HCT116 (cell line): ENCODE measurements around the gene G6PC3. TPM values are rescaled to one million over a fixed set of nuclear protein-coding genes. Genes with fewer than 3 reads are reported as not detected.

Source experiments
- ATAC-seq: fragments of 200-7000 bp; cut with Tn5 transposase; 2 replicates; pipeline ENCODE4 v1.9.1; 2020; ENCODE audit warnings: mild to moderate bottlenecking, moderate library complexity
- BruUV-seq: library from RNA; stranded (reverse); fragments of 400-500 nt; replicated peaks from 2 replicates; lab custom pipeline; 2021; lab: Mats Ljungman, UMichigan
- CTCF ChIA-PET: fragments of 300-600 bp; sonication (Branson Sonifier 250); formaldehyde crosslinking; loops from one replicate; lab custom pipeline; 2021; ENCODE audit warnings: antibody characterized with exemption; lab: Charles Lee
- POLR2A ChIA-PET: fragments of 300-600, 350-600 bp; sonication (Branson Sonifier 250); formaldehyde crosslinking; loops from one replicate; lab custom pipeline; 2021; ENCODE audit warnings: antibody characterized with exemption; lab: Charles Lee
- RAD21 ChIA-PET, 2 experiments: fragments of 300-600 bp; sonication (Branson Sonifier 250); formaldehyde crosslinking; loops; one replicate each; lab custom pipeline; 2023; ENCODE audit warnings: low total read pairs in 2 of 2; ENCODE audit not compliant: uncharacterized antibody in 2 of 2, unreplicated experiment in 2 of 2, low non-redundant PET in 1 of 2; lab: Charles Lee
- DNase-seq: peaks from one replicate; pipeline ENCODE4 v3.0.0-alpha.2; 2010; ENCODE audit warnings: low read depth, low spot score
- H2AFZ ChIP-seq: fragments of 200-600 bp; shearing (Covaris generic), sonication (generic); 2 replicates; pipeline ENCODE4 v1.6.1; 2017; ENCODE audit warnings: low read depth, mixed run types, mixed read lengths, antibody characterized with exemption, low read length; ENCODE audit not compliant: poor library complexity, severe bottlenecking
- H3K27ac ChIP-seq: 2 replicates; pipeline ENCODE4 v1.5.1; 2012; ENCODE audit warnings: low read depth, low read length
- H3K27me3 ChIP-seq: fragments of 200-600 bp; sonication (generic); 2 replicates; pipeline ENCODE4 v1.6.1; 2016; ENCODE audit warnings: mixed run types, low read length, mixed read lengths; ENCODE audit not compliant: insufficient read depth
- H3K36me3 ChIP-seq, 2 experiments: fragments of 200-500 bp in 1 of 2; fragments of 200-600 bp in 1 of 2; sonication (Bioruptor generic) in 1 of 2; sonication (generic) in 1 of 2; 2 replicates each; pipeline versions ENCODE4 v1.5.1 to v1.6.1; 2014 to 2016; ENCODE audit warnings: low read length in 2 of 2, inconsistent platforms in 1 of 2, mixed read lengths in 1 of 2, mixed run types in 1 of 2; ENCODE audit not compliant: insufficient read depth in 2 of 2, control insufficient read depth in 1 of 2
- H3K4me1 ChIP-seq, 2 experiments: fragments of 200-600 bp in 1 of 2; sonication (generic) in 1 of 2; 2 replicates each; pipeline versions ENCODE4 v1.5.1 to v1.6.1; 2012 to 2017; ENCODE audit warnings: low read length in 2 of 2, inconsistent platforms in 1 of 2, mild to moderate bottlenecking in 1 of 2, mixed read lengths in 1 of 2, mixed run types in 1 of 2, moderate library complexity in 1 of 2; ENCODE audit not compliant: insufficient read depth in 2 of 2, control insufficient read depth in 1 of 2
- H3K4me2 ChIP-seq: fragments of 200-600 bp; sonication (generic); 2 replicates; pipeline ENCODE4 v1.6.1; 2017; ENCODE audit warnings: mixed run types, low read length, mixed read lengths
- H3K4me3 ChIP-seq, 2 experiments: fragments of 200-600 bp in 1 of 2; sonication (generic) in 1 of 2; replicated peaks in 1 of 2; 2 replicates each; pipeline ENCODE4 v1.5.1; 2011 to 2016; ENCODE audit warnings: low read length in 2 of 2, control low read depth in 1 of 2, low read depth in 1 of 2, mild to moderate bottlenecking in 1 of 2, mixed read lengths in 1 of 2, mixed run types in 1 of 2
- H3K79me2 ChIP-seq: fragments of 200-600 bp; sonication (generic); 2 replicates; pipeline ENCODE4 v1.6.1; 2017; ENCODE audit warnings: mild to moderate bottlenecking, mixed run types, low read length, moderate library complexity, mixed read lengths; ENCODE audit not compliant: insufficient read depth
- H3K9ac ChIP-seq: fragments of 200-600 bp; sonication (generic); 2 replicates; pipeline ENCODE4 v1.6.1; 2016; ENCODE audit warnings: low read length, mixed read lengths
- H3K9me2 ChIP-seq: fragments of 200-600 bp; sonication (generic), shearing (Covaris generic); 2 replicates; pipeline ENCODE4 v1.6.1; 2017; ENCODE audit warnings: mixed run types, mild to moderate bottlenecking, moderate library complexity; ENCODE audit not compliant: insufficient read depth
- H3K9me3 ChIP-seq, 2 experiments: fragments of 200-500 bp in 1 of 2; fragments of 200-600 bp in 1 of 2; sonication (Bioruptor generic) in 1 of 2; sonication (generic) in 1 of 2; 2 replicates each; pipeline ENCODE4 v1.6.1; 2014 to 2017; ENCODE audit warnings: low read length in 2 of 2, mixed read lengths in 2 of 2, inconsistent platforms in 1 of 2, low read depth in 1 of 2, mild to moderate bottlenecking in 1 of 2, mixed run types in 1 of 2, moderate library complexity in 1 of 2; ENCODE audit not compliant: control insufficient read depth in 1 of 2, insufficient read depth in 1 of 2
- H4K20me1 ChIP-seq: fragments of 200-600 bp; sonication (generic), shearing (Covaris generic); 2 replicates; pipeline ENCODE4 v1.6.1; 2017; ENCODE audit warnings: mixed run types, mild to moderate bottlenecking, moderate library complexity; ENCODE audit not compliant: insufficient read depth
- CBX3 ChIP-seq: IDR thresholded peaks from 2 replicates; pipeline ENCODE4 v1.6.1; 2012; ENCODE audit warnings: low read depth
- CEBPB ChIP-seq: IDR thresholded peaks from 2 replicates; pipeline ENCODE4 v1.6.1; 2012; ENCODE audit warnings: low read depth
- EZH2 ChIP-seq: fragments of 200-600 bp; sonication (generic); IDR thresholded peaks from 2 replicates; pipeline ENCODE4 v1.6.1; 2017; ENCODE audit warnings: antibody characterized with exemption, mixed run types
- EZH2phosphoT487 ChIP-seq: fragments of 200-600 bp; IDR thresholded peaks from 2 replicates; pipeline ENCODE4 v1.6.1; 2018; ENCODE audit warnings: antibody characterized with exemption, borderline replicate concordance
- FOSL1 ChIP-seq: IDR thresholded peaks from 2 replicates; pipeline ENCODE4 v1.6.1; 2012; ENCODE audit warnings: low read depth
- JUND ChIP-seq: IDR thresholded peaks from 2 replicates; pipeline ENCODE4 v1.6.1; 2012
- POLR2AphosphoS5 ChIP-seq: IDR thresholded peaks from 2 replicates; pipeline ENCODE4 v1.6.1; 2011; ENCODE audit warnings: mild to moderate bottlenecking, low read depth, low read length, moderate library complexity
- RAD21 ChIP-seq: IDR thresholded peaks from 2 replicates; pipeline ENCODE4 v1.6.1; 2012; ENCODE audit warnings: low read depth, mild to moderate bottlenecking
- SIN3A ChIP-seq: IDR thresholded peaks from 2 replicates; pipeline ENCODE4 v1.6.1; 2012; ENCODE audit warnings: low read depth
- ZFX ChIP-seq: fragments of 450-650 bp; IDR thresholded peaks from 2 replicates; pipeline ENCODE4 v1.6.1; 2017
- ZNF274 ChIP-seq: fragments of 200-500 bp; sonication (Bioruptor generic); IDR thresholded peaks from 2 replicates; pipeline ENCODE4 v1.6.1; 2014; ENCODE audit warnings: mild to moderate bottlenecking, low read depth, low read length, inconsistent platforms
- intact Hi-C: fragments of 100-400 bp; cut with micrococcal nuclease; formaldehyde crosslinking; loops from 2 replicates; pipeline ENCODE4 v1.10.0; 2022
- total RNA-seq: library from RNA; stranded (reverse); gene quantifications from one replicate; pipeline ENCODE4 v1.2.1, GENCODE V29; 2021; ENCODE audit not compliant: unreplicated experiment
- TF ChIP-seq, protein P1 (sequence below): IDR thresholded peaks from 2 replicates; pipeline ENCODE4 v1.6.1; 2012
- TF ChIP-seq, protein P2 (sequence below): IDR thresholded peaks from 2 replicates; pipeline ENCODE4 v1.6.1; 2012

Gene G6PC3
- total RNA-seq, 1 experiment from 2014 or later, result 50.6 TPM

DNA sequence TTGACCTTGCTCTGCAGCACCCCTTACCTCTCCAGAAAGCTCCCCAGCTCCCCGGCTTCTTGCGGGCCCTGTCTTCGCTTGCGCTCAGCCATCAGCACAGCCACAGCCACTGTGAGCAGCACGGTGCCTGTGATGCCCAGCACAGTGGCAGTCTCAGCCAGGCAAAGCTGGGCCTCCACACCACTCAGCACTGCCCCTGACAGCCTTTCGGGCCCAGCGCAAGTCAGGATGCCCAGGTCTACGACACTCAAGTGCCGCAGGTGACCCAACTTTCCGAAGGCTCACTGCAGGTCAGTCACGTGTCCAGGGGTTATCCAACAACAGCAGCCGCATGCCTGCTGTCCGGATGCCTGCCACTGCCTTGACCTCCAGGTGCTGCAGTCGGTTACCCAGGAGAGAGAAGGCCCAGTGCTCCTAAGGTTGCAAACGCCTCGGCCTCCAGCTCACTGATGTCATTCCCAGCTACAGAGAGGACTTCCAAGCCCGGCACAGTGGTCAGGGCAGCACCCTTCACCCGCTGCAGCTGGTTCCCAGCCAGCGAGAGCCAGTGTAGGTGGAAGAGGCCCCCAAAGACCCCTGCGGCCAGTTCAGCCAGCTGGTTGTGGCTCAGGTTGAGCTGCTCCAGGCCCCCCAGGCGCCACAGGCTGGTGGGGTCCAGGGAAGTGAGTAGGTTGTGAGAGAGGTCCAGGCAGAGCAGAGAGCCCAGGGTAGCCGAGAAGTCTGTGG, 46.8 kb upstream of the G6PC3 start:
- CTCF ChIA-PET, result no interaction called here
- POLR2A ChIA-PET, result no interaction called here
- no peaks in the 10 kb centered on the region for H3K9me2 ChIP-seq
- no peak for TF ChIP-seq EZH2phosphoT487
- no peak for TF ChIP-seq SIN3A
- TF ChIP-seq EZH2, result no peak
- TF ChIP-seq CBX3, result no peak
- H2AFZ ChIP-seq, result no peak overlapping the region
- intact Hi-C loops, result no loop called here
- no peak overlapping the region for H3K4me2 ChIP-seq
- no peak overlapping the region for H3K9ac ChIP-seq
- RAD21 ChIA-PET, result no interaction called here
- DNase-seq (no peak), ATAC-seq (no peak)
- H3K36me3 ChIP-seq, result 0 out of 4 replicates have a peak, but pooled peaks cover 0 to 6% of the 10 kb centered on the region in 2 experiments
- no peaks in the 10 kb centered on the region for H3K79me2 ChIP-seq
- no peaks in the 10 kb centered on the region for H3K4me1 ChIP-seq
- no peaks in the 10 kb centered on the region for H3K9me3 ChIP-seq
- H4K20me1 ChIP-seq, result no peaks in the 10 kb centered on the region
- H3K27ac ChIP-seq, result no peak overlapping the region
- no TSS peak for BruUV-seq
- H3K4me3 ChIP-seq, result no peak overlapping the region
- H3K27me3 ChIP-seq, result no peaks in the 10 kb centered on the region

DNA sequence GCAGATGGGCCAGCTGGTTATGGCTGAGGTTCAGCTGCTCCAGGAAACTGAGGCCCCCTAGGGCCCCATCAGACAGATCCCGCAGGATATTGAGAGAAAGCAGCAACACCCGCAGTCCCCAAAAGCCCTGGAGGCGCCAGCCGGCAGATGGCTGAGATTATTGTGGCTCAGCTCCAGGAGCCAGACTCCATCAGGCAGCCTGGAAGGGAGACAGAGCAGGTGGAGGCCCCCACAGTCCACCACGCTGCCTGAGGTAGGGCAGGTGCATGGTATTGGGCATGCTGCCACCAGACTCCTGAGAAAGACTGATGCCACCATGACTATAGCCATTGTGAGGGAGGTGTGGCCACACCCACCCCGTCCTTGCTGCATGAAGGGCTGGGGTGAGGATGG, 46.3 kb upstream of the G6PC3 start:
- RAD21 ChIA-PET, result no interaction called here
- ATAC-seq (no peak), DNase-seq (no peak)
- Histone ChIP-seq H4K20me1 (no peaks in the 10 kb centered on the region), H3K4me2 (no peak overlapping the region), H3K27ac (no peak overlapping the region), H3K9me3 (no peaks in the 10 kb centered on the region), H3K4me3 (no peak overlapping the region), H3K27me3 (no peaks in the 10 kb centered on the region), H3K9me2 (no peaks in the 10 kb centered on the region), H3K9ac (no peak overlapping the region), H3K4me1 (no peaks in the 10 kb centered on the region), H3K79me2 (no peaks in the 10 kb centered on the region), H2AFZ (no peak overlapping the region), H3K36me3 (0 out of 4 replicates have a peak, but pooled peaks cover 0 to 6% of the 10 kb centered on the region in 2 experiments)
- intact Hi-C loops, result no loop called here
- TF ChIP-seq, protein P1, sequence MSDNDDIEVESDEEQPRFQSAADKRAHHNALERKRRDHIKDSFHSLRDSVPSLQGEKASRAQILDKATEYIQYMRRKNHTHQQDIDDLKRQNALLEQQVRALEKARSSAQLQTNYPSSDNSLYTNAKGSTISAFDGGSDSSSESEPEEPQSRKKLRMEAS, result no peak
- TF ChIP-seq JUND (no peak), EZH2phosphoT487 (no peak), FOSL1 (no peak), CEBPB (no peak), ZNF274 (no peak), RAD21 (no peak), ZFX (no peak), POLR2AphosphoS5 (no peak; the same call in 1 of the 2 replicates)
- TF ChIP-seq, protein P2, sequence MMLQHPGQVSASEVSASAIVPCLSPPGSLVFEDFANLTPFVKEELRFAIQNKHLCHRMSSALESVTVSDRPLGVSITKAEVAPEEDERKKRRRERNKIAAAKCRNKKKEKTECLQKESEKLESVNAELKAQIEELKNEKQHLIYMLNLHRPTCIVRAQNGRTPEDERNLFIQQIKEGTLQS, result no peak
- CTCF ChIA-PET, result no interaction called here
- no TSS peak for BruUV-seq
- POLR2A ChIA-PET, result no interaction called here
